K562 (cell line): Measurements from ENCODE around the gene MYBL2. TPM values are rescaled to one million over a fixed set of nuclear protein-coding genes. Genes with fewer than 3 reads are reported as not detected.
A peak's percentile ranks its signal among the peaks of the same experiment; 100 is the strongest.

Source experiments
- BCL6 ChIP-seq: fragments of 250-450 bp; sonication (Bioruptor Pico); IDR thresholded peaks from 2 replicates; pipeline ENCODE4 v1.4.0; 2020
- E2F8 ChIP-seq: fragments of 450-650 bp; IDR thresholded peaks from 2 replicates; pipeline ENCODE4 v1.7.1; 2018; ENCODE audit warnings: mild to moderate bottlenecking, low read depth; ENCODE audit not compliant: partially characterized antibody
- ETS1 ChIP-seq: conservative IDR thresholded peaks from 2 replicates; pipeline ENCODE4 v1.6.1; 2011; ENCODE audit warnings: low read depth, mild to moderate bottlenecking, low read length; ENCODE audit not compliant: control insufficient read depth
- HOXB6 ChIP-seq: fragments of 250-450 bp; sonication (Bioruptor Pico); IDR thresholded peaks from 2 replicates; pipeline ENCODE4 v1.5.1; 2022; ENCODE audit warnings: mild to moderate bottlenecking, borderline replicate concordance
- ILK ChIP-seq: fragments of 450-650 bp; IDR thresholded peaks from 2 replicates; pipeline ENCODE4 v1.6.1; 2016; ENCODE audit warnings: missing genetic modification characterization, low read depth, mild to moderate bottlenecking, missing compliant biosample characterization, moderate library complexity, borderline replicate concordance
- JUNB ChIP-seq: fragments of 450-650 bp; formaldehyde crosslinking; conservative IDR thresholded peaks from 2 replicates; pipeline ENCODE4 v1.4.0; 2020; ENCODE audit warnings: mild to moderate bottlenecking
- POLR2B ChIP-seq: fragments of 450-650 bp; IDR thresholded peaks from 2 replicates; pipeline ENCODE4 v1.6.1; 2018; ENCODE audit warnings: low read depth; ENCODE audit not compliant: partially characterized antibody
- RBM39 ChIP-seq: fragments of 200-400 bp; formaldehyde crosslinking; optimal IDR thresholded peaks from 2 replicates; pipeline ENCODE3; 2018; ENCODE audit warnings: low read depth, low read length
- SREBF2 ChIP-seq: sonication (generic); formaldehyde crosslinking; IDR thresholded peaks from 2 replicates; pipeline ENCODE4 v1.4.0; 2020; ENCODE audit warnings: mild to moderate bottlenecking, missing genetic modification reagents
- STAG1 ChIP-seq: sonication (generic); formaldehyde crosslinking; IDR thresholded peaks from 2 replicates; pipeline ENCODE4 v1.5.0; 2020; ENCODE audit warnings: missing genetic modification reagents, borderline replicate concordance
- TOE1 ChIP-seq, 2 experiments: fragments of 450-650 bp in 1 of 2; sonication (generic) in 1 of 2; formaldehyde crosslinking in 1 of 2; IDR thresholded peaks; 2 replicates each; pipeline versions ENCODE4 v1.7.1 to v1.8.0; 2016 to 2022; ENCODE audit warnings: borderline replicate concordance in 2 of 2, mild to moderate bottlenecking in 2 of 2, antibody characterized with exemption in 1 of 2, inconsistent platforms in 1 of 2, low read depth in 1 of 2, missing genetic modification reagents in 1 of 2, moderate library complexity in 1 of 2
- ZNF407 ChIP-seq: fragments of 450-650 bp; IDR thresholded peaks from 2 replicates; pipeline ENCODE4 v1.6.1; 2016; ENCODE audit warnings: low read depth
- ZNF79 ChIP-seq: fragments of 250-450 bp; sonication (Bioruptor Pico); IDR thresholded peaks from 2 replicates; pipeline ENCODE4 v1.4.0; 2020; ENCODE audit warnings: low read depth, mild to moderate bottlenecking, moderate library complexity
- polyA plus RNA-seq, 8 experiments: library from polyadenylated mRNA; depleted of rRNA in 4 of 8; stranded (reverse) in 5 of 8; unstranded in 3 of 8; fragments of >200 nt; fragmentation: Nextera tagmentation in 2 of 8; fragmentation: Illumina TruSeq in 1 of 8; extraction: Ambion mirVana in 2 of 8; extraction: Trizol in 1 of 8; gene quantifications; 2 replicates each; pipeline versions ENCODE4 v1.2.1 to v1.2.3, GENCODE V29; 2011 to 2014; ENCODE audit warnings: inconsistent platforms in 1 of 8, missing spikeins in 1 of 8
- total RNA-seq, 7 experiments: library from RNA; depleted of rRNA in 6 of 7; stranded (reverse); fragments of >200 nt in 6 of 7; fragmentation: Illumina TruSeq in 2 of 7; extraction: Trizol in 2 of 7; gene quantifications; 2 replicates each; pipeline versions ENCODE4 v1.2.1 to v1.2.3, GENCODE V29; 2011 to 2021; ENCODE audit warnings: low replicate concordance in 1 of 7

MYBL2 gene
- total and polyA plus RNA-seq, 9 of the 15 experiments (the other 6 are each of a cell fraction or from before 2014, with no cell fraction given): 4.4 to 169 (median 52.5) TPM

- TF ChIP-seq ZNF407: no peak
- TF ChIP-seq JUNB (CRISPR knock-in tag): no peak
- no peak for TF ChIP-seq BCL6 (CRISPR knock-in tag)
- no peak for TF ChIP-seq ETS1
- peak; percentile 54 for TF ChIP-seq E2F8
- TF ChIP-seq POLR2B: no peak
- no peak for TF ChIP-seq SREBF2 (CRISPR knock-in tag)
- TF ChIP-seq TOE1 (IDR thresholded peaks at IDR 0.05; ENCODE audit: borderline replicate concordance): 0 out of 2 replicates have a peak, but pooled peaks have one; percentile 43
- TF ChIP-seq TOE1 (CRISPR knock-in tag; IDR thresholded peaks at IDR 0.05; ENCODE audit: borderline replicate concordance, low read depth): no peak
- TF ChIP-seq ZNF79 (CRISPR knock-in tag): no peak
- TF ChIP-seq HOXB6 (CRISPR knock-in tag): no peak
- TF ChIP-seq RBM39: no peak
- no peak for TF ChIP-seq STAG1 (CRISPR knock-in tag)
- TF ChIP-seq ILK (tag): no peak
Observed at GRCh38 chr20:43690943-43691598, 24.2 kb downstream of the MYBL2 start (continued).
